Upper lobe of left lung (tissue), 4 donors: ENCODE measurements around the gene BATF2.

ENCODE experiments used
- EP300 ChIP-seq, 4 donors: sonication (generic); formaldehyde crosslinking; IDR thresholded peaks; one replicate each; pipeline ENCODE4 v1.5.1; 2017; ENCODE audit warnings: antibody characterized with exemption in 4 of 4, control low read depth in 2 of 4
- POLR2A ChIP-seq, 4 donors: fragments of 450-650 bp; IDR thresholded peaks; one replicate each; pipeline ENCODE4 v1.5.1; 2016 to 2017; ENCODE audit warnings: antibody characterized with exemption in 4 of 4, mild to moderate bottlenecking in 2 of 4
- POLR2AphosphoS5 ChIP-seq, 2 donors: sonication (generic); formaldehyde crosslinking; IDR thresholded peaks; one replicate each; pipeline ENCODE4 v1.5.1; 2017; ENCODE audit warnings: antibody characterized with exemption in 2 of 2
- TF ChIP-seq, protein P1 (sequence below), 6 experiments: fragments of 450-650 bp in 4 of 6; fragments of 200-600 bp in 2 of 6; sonication (generic) in 2 of 6; IDR thresholded peaks; one replicate each; pipeline ENCODE4 v1.5.1; 2016 to 2019; ENCODE audit warnings: antibody characterized with exemption in 6 of 6

DNA sequence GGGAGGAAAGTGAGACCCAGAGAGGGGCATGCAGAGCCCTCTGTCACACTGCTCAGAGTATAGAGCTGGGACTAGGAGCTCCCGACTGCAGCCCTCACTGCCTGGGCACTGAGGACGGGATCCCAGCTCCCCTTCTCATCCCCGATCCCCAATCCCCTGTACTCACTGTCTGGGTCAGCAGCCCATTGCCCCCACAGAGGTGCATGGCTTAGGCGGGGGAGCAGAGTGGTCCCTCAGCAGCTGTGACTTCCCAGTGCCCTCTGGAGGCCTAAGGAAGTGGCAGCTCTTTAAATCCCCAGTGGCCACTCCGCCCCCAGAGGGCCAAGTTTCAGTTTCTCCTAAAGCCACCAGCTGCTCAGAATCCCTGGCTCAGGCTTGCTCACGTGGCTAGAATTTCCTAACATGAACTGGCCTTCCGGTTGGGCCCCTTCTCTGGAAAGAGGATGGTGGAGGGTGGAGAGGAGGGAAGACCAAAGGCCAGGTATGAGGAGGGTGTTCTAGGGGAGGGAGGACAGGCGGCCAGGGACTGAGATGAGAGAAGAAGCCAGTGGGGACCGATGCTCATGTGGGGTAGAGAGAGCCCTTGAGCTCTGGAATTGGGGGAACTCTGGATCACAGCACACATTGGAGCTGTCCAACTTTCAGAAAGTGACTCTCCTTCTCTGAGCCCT lies at the start of gene BATF2:
- TF ChIP-seq EP300 (IDR thresholded peaks at IDR 0.05): no peak
- TF ChIP-seq, protein P1, sequence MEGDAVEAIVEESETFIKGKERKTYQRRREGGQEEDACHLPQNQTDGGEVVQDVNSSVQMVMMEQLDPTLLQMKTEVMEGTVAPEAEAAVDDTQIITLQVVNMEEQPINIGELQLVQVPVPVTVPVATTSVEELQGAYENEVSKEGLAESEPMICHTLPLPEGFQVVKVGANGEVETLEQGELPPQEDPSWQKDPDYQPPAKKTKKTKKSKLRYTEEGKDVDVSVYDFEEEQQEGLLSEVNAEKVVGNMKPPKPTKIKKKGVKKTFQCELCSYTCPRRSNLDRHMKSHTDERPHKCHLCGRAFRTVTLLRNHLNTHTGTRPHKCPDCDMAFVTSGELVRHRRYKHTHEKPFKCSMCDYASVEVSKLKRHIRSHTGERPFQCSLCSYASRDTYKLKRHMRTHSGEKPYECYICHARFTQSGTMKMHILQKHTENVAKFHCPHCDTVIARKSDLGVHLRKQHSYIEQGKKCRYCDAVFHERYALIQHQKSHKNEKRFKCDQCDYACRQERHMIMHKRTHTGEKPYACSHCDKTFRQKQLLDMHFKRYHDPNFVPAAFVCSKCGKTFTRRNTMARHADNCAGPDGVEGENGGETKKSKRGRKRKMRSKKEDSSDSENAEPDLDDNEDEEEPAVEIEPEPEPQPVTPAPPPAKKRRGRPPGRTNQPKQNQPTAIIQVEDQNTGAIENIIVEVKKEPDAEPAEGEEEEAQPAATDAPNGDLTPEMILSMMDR (IDR thresholded peaks at IDR 0.05): peak; percentile 49 to 84 (median 78)
- peak in 2 of 4 donors; percentile 28 to 82 for TF ChIP-seq POLR2A (IDR thresholded peaks at IDR 0.05)
- TF ChIP-seq POLR2AphosphoS5 (IDR thresholded peaks at IDR 0.05): peak; percentile 65 to 87
